K562 treated with DMSO at 1 percent for 4 hours (cell line): ENCODE results near the gene CALR3. TPM values are rescaled to one million over a fixed set of nuclear protein-coding genes. Genes with fewer than 3 reads are reported as not detected.

Experiments
- total RNA-seq: library from RNA; unstranded; fragments of 300-600 nt; gene quantifications from 2 replicates; pipeline ENCODE4 v1.2.3, GENCODE V29; 2022; ENCODE audit not compliant: insufficient read depth

The CALR3 gene
- not detected in 2 replicates for total RNA-seq

GRCh38 chr19:16495982-16496612, at the start of gene CALR3, which contains the start of gene C19orf44:
Gene CALR3 (minus strand): TSS chr19:16496167. CDS start chr19:16496129, 38 bp downstream.
Gene C19orf44 (plus strand): TSS chr19:16496394. CDS start chr19:16500793, 4,399 bp downstream.

GRCh38 chr19:16542045-16542909, 46.3 kb upstream of the CALR3 start, which contains the start of gene CHERP:
Gene CHERP (minus strand): TSS chr19:16542437. CDS start chr19:16542378, 59 bp downstream.

Other genes starting within 250 kb of the CALR3 start
- gene KLF2, start 171.3 kb downstream of the CALR3 start, total RNA-seq, result 0.64 and 1.1 TPM in 2 replicates
- gene EPS15L1, start 24.2 kb downstream of the CALR3 start, total RNA-seq, result 39.1 and 41.0 TPM in 2 replicates
- gene C19orf44, start 227 bp upstream of the CALR3 start, total RNA-seq, result 2.0 and 6.0 TPM in 2 replicates
- 30.1 and 41.8 TPM in 2 replicates for gene CHERP, start 46.3 kb upstream of the CALR3 start, total RNA-seq
- 18.7 and 23.2 TPM in 2 replicates for gene SLC35E1, start 76.2 kb upstream of the CALR3 start, total RNA-seq
- gene MED26, start 132.0 kb upstream of the CALR3 start, total RNA-seq, result 14.2 and 17.1 TPM in 2 replicates
- gene SMIM7, start 164.0 kb upstream of the CALR3 start, total RNA-seq, result 55.3 and 63.7 TPM in 2 replicates
- gene TMEM38A, start 165.0 kb upstream of the CALR3 start, total RNA-seq, result 7.5 and 10.0 TPM in 2 replicates
- gene NWD1, start 223.7 kb upstream of the CALR3 start, total RNA-seq, result not detected in 2 replicates